IPS-NIHi11 (cell line): ENCODE data around the gene TPRN.

Source experiments
- DNase-seq: peaks from one replicate; pipeline ENCODE4 v3.0.0; 2012; ENCODE audit warnings: mixed read lengths, low spot score

The TPRN gene

GRCh38 chr9:137212520-137212919 is 12.0 kb upstream of the TPRN start:
- no peak for DNase-seq

- no peak for DNase-seq
These were observed 11.0 kb upstream of the TPRN start for GRCh38 chr9:137211532-137211931.

- DNase-seq, result no peak
These were observed 6.1 kb upstream of the TPRN start for GRCh38 chr9:137206602-137207001.

DNA sequence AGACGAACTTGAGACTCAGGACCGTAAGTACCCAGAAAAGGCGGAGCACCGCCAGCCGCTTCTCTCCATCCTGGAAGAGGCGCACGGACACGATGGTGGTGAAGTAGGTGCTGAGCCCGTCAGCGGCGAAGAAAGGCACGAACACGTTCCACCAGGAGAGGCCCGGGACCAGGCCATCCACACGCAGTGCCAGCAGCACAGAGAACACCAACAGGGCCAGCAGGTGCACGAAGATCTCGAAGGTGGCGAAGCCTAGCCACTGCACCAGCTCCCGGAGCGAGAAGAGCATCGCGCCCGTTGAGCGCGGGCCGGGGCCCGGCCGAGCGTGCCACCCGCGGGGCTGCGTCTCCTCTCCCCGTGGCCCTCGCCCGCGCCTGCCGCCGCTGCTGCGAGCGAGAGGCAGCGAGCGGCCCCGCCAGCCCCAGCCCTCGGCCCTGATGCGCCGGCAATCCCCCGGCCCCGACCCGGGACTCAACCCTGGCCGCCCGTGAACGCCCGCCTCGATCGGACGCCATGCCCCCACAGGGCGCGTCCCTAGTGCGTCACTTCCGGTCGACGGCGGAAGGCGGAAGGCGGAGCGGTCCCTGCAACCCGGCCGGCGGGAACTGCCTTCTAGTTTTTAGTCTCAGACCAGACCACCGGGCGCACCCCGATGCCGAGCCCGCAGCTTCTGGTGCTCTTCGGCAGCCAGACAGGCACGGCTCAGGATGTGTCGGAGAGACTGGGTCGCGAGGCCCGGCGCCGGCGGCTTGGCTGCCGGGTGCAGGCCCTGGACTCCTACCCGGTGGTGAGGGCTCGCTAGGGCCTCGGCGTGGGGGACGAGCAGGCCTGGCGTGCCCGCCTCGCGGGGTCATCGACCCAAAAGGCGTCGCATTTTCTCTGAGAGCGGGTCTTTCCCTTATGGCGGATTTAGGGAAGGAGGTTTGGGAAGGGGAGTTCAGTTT is 4.9 kb upstream of the TPRN start, which contains the start of the genes NDOR1 and TMEM203:
Gene NDOR1, plus strand, starts transcription at position 575 of the 944 bp plus-strand sequence. Its CDS starts 78 bp downstream, at position 653.
Gene TMEM203, minus strand, starts transcription at position 523 of the 944 bp plus-strand sequence. Its CDS starts 234 bp downstream, at position 289.
- peak; percentile 99 for DNase-seq

- DNase-seq, result no peak
These were observed 4.2 kb upstream of the TPRN start for GRCh38 chr9:137204731-137205125.

DNA sequence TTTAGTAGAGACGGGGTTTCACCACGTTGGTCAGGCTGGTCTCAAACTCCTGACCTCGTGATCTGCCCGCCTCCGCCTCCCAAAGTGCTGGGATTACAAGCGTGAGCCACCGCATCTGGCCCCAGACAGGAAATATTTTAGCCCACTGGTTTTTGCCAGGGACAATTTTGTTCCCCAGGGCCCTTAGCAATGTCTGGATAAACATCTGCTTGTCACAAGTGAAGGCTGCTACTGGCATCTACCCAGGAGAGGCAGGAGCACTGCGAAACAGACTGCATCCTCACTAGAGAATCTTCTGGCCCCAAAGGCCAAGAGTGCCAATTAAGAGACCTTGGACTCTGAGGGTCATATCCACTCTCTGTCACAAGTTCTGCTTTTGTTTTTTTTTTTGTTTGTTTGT is 2.4 kb upstream of the TPRN start:
- no peak for DNase-seq

- no peak for DNase-seq
These were observed 796 bp upstream of the TPRN start for GRCh38 chr9:137201205-137201868.

DNA sequence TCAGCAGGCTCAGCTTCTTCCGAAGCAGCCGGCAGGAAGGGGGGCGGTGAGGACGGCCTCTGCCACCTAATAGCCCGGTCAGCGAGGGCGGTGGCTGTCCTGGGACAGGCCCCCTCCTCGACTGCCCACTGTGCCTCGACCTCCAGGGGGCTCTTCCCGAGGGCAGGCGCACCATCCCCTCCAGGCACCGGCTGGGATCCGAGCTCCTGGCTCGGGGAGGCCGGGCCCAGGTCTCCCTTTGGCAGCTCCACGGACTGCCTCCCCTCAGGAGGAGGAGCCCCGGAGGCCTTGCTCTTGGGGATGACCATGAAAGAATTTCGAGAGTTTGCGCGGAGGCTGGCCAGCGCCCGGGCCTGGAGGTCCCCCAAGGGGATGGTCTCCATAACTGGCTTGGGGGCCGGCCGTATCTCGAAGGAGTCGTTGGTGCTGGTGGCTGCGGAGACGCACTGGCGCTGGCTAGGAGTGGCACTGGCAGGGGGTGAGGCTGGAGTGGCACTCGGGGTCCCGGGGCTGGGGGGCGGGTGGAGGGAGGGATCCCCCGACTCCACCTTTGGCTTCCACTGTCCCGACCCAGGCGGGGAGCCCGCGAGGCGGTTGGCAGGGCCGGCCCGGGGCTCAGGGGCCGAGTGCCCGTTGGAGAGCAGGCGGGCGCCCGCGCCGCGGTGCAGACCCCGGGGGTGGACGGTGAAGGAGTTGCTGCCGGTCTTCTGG is 975 bp downstream of the TPRN start:
- DNase-seq, result no peak

GRCh38 chr9:137198902-137199283 is 1.6 kb downstream of the TPRN start:
- DNase-seq, result no peak

DNA sequence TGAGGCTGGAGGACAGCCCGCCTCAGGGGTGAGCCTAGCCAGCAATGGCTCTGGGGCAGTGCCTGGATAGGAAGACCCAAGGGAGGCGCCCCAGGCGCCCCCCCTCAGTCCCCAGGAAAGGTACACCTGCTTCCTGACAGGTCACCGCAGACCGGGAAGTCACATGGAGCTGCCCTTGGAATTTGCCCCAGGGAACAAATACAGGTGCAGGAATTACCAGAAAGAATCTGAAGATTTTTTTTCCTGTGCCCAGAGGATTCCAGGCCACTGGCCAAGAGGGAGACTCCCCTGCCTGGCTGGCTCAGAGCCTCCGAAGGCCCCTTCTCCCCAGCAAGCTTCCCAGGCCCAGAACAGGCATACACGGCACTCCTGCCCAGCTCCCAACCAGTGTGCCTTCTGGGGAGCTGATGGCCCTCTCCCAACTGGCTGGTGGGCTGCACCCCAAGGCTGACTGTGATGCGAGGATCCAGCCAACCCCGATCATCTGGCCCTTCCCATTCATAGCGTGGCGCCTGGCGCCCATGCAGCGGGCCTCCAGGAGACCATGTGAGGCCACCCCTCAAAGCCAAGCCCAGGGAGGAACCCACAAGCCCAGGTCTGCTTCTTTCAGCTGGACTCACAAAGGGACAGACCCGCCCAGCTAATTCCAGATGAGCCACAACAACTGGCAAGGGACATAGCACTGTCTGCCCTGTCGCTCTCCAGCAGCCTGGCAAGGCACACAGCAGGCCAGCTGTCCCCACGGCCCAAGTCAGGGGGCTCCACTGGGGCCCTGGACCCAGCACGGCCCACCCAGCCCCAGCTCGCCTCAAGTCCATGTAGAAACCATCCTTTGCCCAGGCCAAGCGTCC is 2.3 kb downstream of the TPRN start:
- no peak for DNase-seq

DNA sequence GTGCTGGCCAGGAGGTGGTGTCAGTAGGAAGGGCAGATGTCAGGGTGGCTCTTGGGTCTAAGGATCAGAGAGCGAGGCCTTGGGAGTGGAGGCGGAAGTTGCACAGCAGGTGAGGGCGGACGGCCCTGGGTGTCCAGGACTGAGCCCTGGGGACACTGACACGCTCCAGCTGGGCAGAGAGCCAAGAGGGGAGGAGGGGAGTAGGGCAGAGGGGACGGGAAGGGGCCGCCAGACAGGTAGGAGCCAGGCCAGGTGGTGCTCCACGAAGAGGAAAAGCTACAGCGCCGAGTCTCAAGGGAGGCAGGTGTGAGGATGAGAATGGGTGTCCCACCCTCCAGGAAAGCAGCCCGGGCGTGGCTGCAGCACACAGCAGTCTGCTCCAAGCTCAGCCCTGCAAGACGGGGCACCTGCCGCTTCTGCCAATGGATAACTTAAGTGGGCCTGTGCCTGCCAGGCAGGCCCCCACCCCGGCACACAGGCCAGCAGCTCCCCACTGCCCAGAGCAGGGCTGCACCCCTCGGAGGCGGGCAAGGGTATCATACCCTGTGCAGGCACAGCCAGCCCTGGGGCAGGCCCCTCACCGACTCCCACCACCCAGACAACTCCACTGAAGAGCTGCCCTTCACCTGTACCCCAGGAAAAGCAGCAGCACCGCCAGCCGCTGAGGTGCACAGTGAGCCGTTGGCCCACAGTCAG is 4.9 kb downstream of the TPRN start:
- no peak for DNase-seq

GRCh38 chr9:137194909-137195308 is 5.6 kb downstream of the TPRN start:
- DNase-seq, result no peak

GRCh38 chr9:137194388-137194787 is 6.2 kb downstream of the TPRN start:
- no peak for DNase-seq

GRCh38 chr9:137193771-137194170 is 6.8 kb downstream of the TPRN start:
- DNase-seq, result no peak

GRCh38 chr9:137192859-137193258 is 7.7 kb downstream of the TPRN start:
- DNase-seq, result no peak

GRCh38 chr9:137192448-137192780 is 8.1 kb downstream of the TPRN start:
- DNase-seq, result no peak

DNA sequence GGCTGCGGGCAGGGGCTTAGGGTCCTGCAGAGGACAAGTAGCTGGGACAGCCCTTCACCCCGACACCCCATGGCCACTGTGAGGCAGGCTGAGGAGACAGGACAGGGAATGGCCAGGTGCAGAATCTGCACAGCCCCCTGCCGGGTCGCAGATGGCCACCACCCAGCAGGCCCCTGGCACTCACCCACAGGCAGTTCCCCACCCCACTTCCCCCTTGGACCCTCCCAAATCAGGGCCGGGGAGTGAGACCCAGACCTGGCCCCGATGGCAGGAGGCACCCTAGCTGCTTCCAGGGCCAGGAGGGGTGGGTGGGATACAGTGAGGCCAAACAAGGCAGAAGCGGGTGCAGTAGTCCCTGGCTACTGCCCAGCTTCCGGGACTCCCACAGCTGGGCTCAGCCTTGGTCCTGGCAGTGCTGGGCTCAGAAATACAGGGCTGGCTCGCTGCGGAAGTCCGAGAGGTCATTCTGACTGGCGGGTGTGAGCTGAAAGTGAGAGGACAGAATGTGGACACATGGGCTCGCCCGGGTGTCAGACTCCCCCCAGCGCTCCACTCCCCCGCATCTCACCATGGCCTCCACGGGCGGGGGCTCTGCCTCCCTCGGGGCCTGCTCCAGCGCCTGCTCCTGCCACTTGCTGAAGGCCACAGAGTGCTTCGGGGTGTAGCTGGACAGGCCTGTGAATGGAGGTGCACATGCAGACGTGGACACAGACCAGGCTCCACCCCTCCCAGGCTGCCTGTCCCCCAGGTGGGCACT is 8.7 kb downstream of the TPRN start:
- no peak for DNase-seq

- DNase-seq, result no peak
These were observed 9.3 kb downstream of the TPRN start for GRCh38 chr9:137191245-137191644.

DNA sequence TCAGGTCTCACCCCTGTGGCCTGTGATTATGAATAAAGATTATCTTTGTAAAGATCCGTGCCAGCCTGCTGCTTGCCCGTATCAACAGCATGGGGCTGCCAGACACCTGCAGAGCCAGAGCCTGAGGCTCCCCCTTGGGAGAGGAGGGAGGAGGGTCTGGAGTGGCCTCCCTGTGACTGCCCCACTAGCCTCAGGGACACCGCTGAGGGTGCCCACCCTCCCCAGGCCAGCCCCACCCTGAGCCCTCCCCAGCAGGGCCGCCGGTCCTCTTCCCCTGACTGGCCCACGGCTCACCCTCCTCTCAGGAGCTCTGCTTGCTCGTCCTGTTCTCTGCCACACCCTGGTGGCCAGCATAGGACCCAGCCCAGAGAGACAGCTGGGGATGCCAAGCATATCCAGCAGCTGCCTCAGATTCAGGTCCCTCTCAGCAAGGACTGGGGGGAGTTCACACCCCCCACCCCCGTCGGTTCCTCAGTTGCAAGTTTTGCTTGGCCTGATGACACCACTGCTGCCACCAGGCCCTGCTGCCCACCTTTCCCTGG is 10.2 kb downstream of the TPRN start:
- no peak for DNase-seq
